Stromal cell of bone marrow (primary cell): ENCODE data around the gene CACUL1.
"Not testable (repeated sequence)": the region's sequence is repeated elsewhere in the genome, so short reads cannot be mapped to it uniquely, and the experiment has no call there.

Experiments used
- DNase-seq: peaks from one replicate; pipeline ENCODE4 v3.0.0-alpha.2; 2012; ENCODE audit warnings: low read depth

Gene CACUL1

GRCh38 chr10:118754556-118755423 lies at the start of gene CACUL1:
CACUL1 (minus strand) TSS chr10:118754970; CDS start chr10:118754762, 208 bp downstream.
- DNase-seq = peak; percentile 99

- DNase-seq = no peak
These were observed 49.5 kb upstream of the CACUL1 start for GRCh38 chr10:118804262-118804773.

GRCh38 chr10:118802126-118802793 lies 47.5 kb upstream of the CACUL1 start:
- DNase-seq = no peak

- no peak for DNase-seq
These were observed 46.1 kb upstream of the CACUL1 start for GRCh38 chr10:118800920-118801319.

GRCh38 chr10:118799777-118800176 lies 45.0 kb upstream of the CACUL1 start:
- peak; percentile 36 for DNase-seq

- peak; percentile 75 for DNase-seq
These were observed 43.5 kb upstream of the CACUL1 start for GRCh38 chr10:118798231-118798662.

- DNase-seq = not testable (repeated sequence)
These were observed 40.2 kb upstream of the CACUL1 start for GRCh38 chr10:118794971-118795370.

GRCh38 chr10:118793545-118793944 lies 38.8 kb upstream of the CACUL1 start:
- DNase-seq = no peak

GRCh38 chr10:118792526-118792925 lies 37.8 kb upstream of the CACUL1 start:
- DNase-seq = peak; percentile 80

GRCh38 chr10:118790058-118790457 lies 35.3 kb upstream of the CACUL1 start:
- DNase-seq = no peak

GRCh38 chr10:118785551-118785950 lies 30.8 kb upstream of the CACUL1 start:
- no peak for DNase-seq

- DNase-seq = no peak
These were observed 29.2 kb upstream of the CACUL1 start for GRCh38 chr10:118783776-118784545.

GRCh38 chr10:118782916-118783465 lies 28.2 kb upstream of the CACUL1 start:
- not testable (repeated sequence) for DNase-seq

- DNase-seq = no peak
These were observed 26.8 kb upstream of the CACUL1 start for GRCh38 chr10:118781541-118781940.

- no peak for DNase-seq
These were observed 24.0 kb upstream of the CACUL1 start for GRCh38 chr10:118778727-118779126.

GRCh38 chr10:118776960-118777359 lies 22.2 kb upstream of the CACUL1 start:
- DNase-seq = no peak

- no peak for DNase-seq
These were observed 21.3 kb upstream of the CACUL1 start for GRCh38 chr10:118776033-118776432.

- DNase-seq = no peak
These were observed 20.7 kb upstream of the CACUL1 start for GRCh38 chr10:118775478-118775877.

- no peak for DNase-seq
These were observed 18.3 kb upstream of the CACUL1 start for GRCh38 chr10:118773041-118773440.

GRCh38 chr10:118771976-118772375 lies 17.2 kb upstream of the CACUL1 start:
- DNase-seq = no peak

GRCh38 chr10:118769898-118770600 lies 15.3 kb upstream of the CACUL1 start:
- DNase-seq = no peak
